ENCODE data around the gene RTTN.

RTTN gene

GRCh38 chr18:70069965-70070364 lies 135.5 kb downstream of the RTTN start:
- no peak for DNase-seq

- no peak for DNase-seq
Measured at GRCh38 chr18:70069382-70069781, 136.1 kb downstream of the RTTN start.

GRCh38 chr18:70068981-70069380 lies 136.5 kb downstream of the RTTN start:
- no peak for DNase-seq

- no peak for DNase-seq
Measured at GRCh38 chr18:70059684-70060083, 145.8 kb downstream of the RTTN start.

GRCh38 chr18:70058916-70059315 lies 146.6 kb downstream of the RTTN start:
- no peak for DNase-seq

GRCh38 chr18:70047931-70048603 lies 157.4 kb downstream of the RTTN start:
- DNase-seq: no peak

- no peak for DNase-seq
Measured at GRCh38 chr18:70046796-70047195, 158.7 kb downstream of the RTTN start.

- no peak for DNase-seq
Measured at GRCh38 chr18:70046207-70046606, 159.3 kb downstream of the RTTN start.

- no peak for DNase-seq
Measured at GRCh38 chr18:70044632-70045031, 160.9 kb downstream of the RTTN start.

GRCh38 chr18:70041459-70042050 lies 163.9 kb downstream of the RTTN start:
- DNase-seq: no peak

- no peak for DNase-seq
Measured at GRCh38 chr18:70039186-70039585, 166.3 kb downstream of the RTTN start.

GRCh38 chr18:70037431-70038061 lies 167.9 kb downstream of the RTTN start:
- DNase-seq: no peak

- DNase-seq: no peak
Measured at GRCh38 chr18:70036771-70037347, 168.6 kb downstream of the RTTN start.

GRCh38 chr18:70036168-70036567 lies 169.3 kb downstream of the RTTN start:
- no peak for DNase-seq

GRCh38 chr18:70031221-70031620 lies 174.3 kb downstream of the RTTN start:
- DNase-seq: no peak

GRCh38 chr18:70030728-70031127 lies 174.8 kb downstream of the RTTN start:
- no peak for DNase-seq

GRCh38 chr18:70029163-70029562 lies 176.3 kb downstream of the RTTN start:
- no peak for DNase-seq

GRCh38 chr18:70028734-70029133 lies 176.8 kb downstream of the RTTN start:
- no peak for DNase-seq

- no peak for DNase-seq
Measured at GRCh38 chr18:70028084-70028483, 177.4 kb downstream of the RTTN start.

GRCh38 chr18:70025580-70025979 lies 179.9 kb downstream of the RTTN start:
- no peak for DNase-seq

GRCh38 chr18:70024829-70025228 lies 180.7 kb downstream of the RTTN start:
- DNase-seq: no peak

- DNase-seq: no peak
Measured at GRCh38 chr18:70024093-70024492, 181.4 kb downstream of the RTTN start.

GRCh38 chr18:70022636-70023035 lies 182.9 kb downstream of the RTTN start:
- DNase-seq: no peak

GRCh38 chr18:70021498-70021897 lies 184.0 kb downstream of the RTTN start:
- no peak for DNase-seq

Data from stimulated activated CD4-positive, alpha-beta T cell treated with anti-CD3 and anti-CD28 coated beads, Interleukin-4, amount 100 ng/mL, for 24 hours (primary cell).